Testis (tissue), 2 donors: Measurements from ENCODE around the gene CYP2C19.

ENCODE experiments used
- POLR2A ChIP-seq: fragments of 450-650 bp; IDR thresholded peaks from one replicate; pipeline ENCODE4 v1.6.1; 2017; ENCODE audit warnings: antibody characterized with exemption, mild to moderate bottlenecking, moderate library complexity
- TF ChIP-seq, protein P1 (sequence below), 3 experiments: fragments of 450-650 bp in 2 of 3; fragments of 200-600 bp in 1 of 3; sonication (generic) in 1 of 3; IDR thresholded peaks; one replicate each; pipeline ENCODE4 v1.5.1; 2016 to 2019; ENCODE audit warnings: antibody characterized with exemption in 3 of 3, mild to moderate bottlenecking in 2 of 3, moderate library complexity in 1 of 3

DNA sequence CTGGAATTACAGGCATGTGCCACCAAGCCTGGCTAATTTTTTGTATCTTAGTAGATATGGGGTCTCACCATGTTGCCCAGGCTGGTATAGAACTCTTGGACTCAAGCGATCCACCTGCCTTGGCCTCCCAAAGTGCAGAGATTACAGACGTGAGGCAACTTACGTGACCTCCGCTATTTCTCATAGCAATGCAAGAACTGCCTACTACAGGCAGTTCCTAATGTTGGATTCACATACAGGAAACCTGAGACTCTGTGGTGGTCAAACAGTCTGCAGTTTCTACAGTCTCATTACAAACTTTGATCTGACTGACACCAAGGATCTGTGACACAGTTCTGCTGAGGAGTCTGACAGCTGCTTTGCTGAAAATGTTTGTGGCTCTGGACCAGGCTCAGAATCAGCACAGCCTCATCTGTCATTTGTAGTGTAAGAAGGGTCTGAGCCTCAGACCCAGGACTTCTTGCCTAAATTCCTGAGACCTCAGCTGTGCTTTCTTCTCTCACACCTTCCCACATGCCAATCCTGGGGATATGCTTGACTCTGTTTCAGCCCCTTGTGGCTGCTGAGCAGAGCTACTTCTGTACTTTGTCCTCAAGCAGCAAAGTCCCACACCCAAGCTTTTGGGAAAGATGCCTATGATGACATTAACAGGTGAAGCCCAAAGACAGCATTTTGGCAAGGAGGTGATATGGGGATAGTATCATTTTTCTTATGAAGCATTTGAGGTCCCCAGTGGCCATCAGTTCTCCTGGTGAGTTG lies 128.0 kb downstream of the CYP2C19 start:
- TF ChIP-seq, protein P1, sequence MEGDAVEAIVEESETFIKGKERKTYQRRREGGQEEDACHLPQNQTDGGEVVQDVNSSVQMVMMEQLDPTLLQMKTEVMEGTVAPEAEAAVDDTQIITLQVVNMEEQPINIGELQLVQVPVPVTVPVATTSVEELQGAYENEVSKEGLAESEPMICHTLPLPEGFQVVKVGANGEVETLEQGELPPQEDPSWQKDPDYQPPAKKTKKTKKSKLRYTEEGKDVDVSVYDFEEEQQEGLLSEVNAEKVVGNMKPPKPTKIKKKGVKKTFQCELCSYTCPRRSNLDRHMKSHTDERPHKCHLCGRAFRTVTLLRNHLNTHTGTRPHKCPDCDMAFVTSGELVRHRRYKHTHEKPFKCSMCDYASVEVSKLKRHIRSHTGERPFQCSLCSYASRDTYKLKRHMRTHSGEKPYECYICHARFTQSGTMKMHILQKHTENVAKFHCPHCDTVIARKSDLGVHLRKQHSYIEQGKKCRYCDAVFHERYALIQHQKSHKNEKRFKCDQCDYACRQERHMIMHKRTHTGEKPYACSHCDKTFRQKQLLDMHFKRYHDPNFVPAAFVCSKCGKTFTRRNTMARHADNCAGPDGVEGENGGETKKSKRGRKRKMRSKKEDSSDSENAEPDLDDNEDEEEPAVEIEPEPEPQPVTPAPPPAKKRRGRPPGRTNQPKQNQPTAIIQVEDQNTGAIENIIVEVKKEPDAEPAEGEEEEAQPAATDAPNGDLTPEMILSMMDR (IDR thresholded peaks at IDR 0.05): no peak
- TF ChIP-seq POLR2A: no peak
